Measurements from ENCODE around the gene SH2D3C. TPM values are rescaled to one million over a fixed set of nuclear protein-coding genes. Genes with fewer than 3 reads are reported as not detected.

The SH2D3C gene
- total and polyA plus RNA-seq, 9 of the 15 experiments (the other 6 are each of a cell fraction or from before 2014, with no cell fraction given) = 0.03 to 1.2 (median 0.22) TPM; not detected in 1

DNA sequence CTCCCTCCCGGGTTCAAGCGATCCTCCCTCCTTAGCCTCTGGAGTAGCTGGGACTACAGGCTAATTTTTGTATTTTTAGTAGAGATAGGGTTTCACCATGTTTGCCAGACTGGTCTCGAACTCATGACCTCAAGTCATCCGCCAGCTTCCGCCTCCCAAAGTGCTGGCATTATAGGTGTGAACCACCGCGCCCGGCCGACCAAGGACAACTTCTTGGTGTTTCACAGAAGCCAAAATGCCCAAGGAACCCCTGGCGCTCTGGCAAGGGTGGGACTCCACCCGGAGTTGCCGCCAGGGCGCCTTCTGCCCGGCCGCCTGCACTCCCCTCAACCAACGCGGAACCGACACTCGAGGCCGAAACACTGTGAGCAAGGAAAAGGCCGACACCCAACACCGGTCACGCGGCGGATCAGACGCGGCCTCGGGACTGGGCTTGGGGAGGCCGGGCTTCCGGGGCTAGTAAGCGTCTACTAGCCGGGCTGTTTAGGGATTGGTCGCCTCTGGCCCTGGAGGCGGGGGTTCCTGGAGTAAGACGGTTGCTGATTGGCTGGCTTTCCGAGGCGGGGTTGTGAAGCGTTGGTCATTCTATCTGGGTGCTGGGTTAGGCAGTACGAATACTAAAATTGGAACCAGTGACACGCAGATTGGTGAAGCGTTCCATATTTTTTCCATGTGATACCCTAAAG, 79.3 kb downstream of the SH2D3C start (continued):
- TF ChIP-seq, protein P1, sequence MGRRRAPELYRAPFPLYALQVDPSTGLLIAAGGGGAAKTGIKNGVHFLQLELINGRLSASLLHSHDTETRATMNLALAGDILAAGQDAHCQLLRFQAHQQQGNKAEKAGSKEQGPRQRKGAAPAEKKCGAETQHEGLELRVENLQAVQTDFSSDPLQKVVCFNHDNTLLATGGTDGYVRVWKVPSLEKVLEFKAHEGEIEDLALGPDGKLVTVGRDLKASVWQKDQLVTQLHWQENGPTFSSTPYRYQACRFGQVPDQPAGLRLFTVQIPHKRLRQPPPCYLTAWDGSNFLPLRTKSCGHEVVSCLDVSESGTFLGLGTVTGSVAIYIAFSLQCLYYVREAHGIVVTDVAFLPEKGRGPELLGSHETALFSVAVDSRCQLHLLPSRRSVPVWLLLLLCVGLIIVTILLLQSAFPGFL (CRISPR knock-in tag; IDR thresholded peaks at IDR 0.05) = peak; percentile 64; the same call in 1 of the 2 replicates
- TF ChIP-seq ZNF41 (CRISPR knock-in tag; conservative IDR thresholded peaks at IDR 0.05) (peak; percentile 72; the same call in 1 of the 2 replicates), KDM1A (IDR thresholded peaks at IDR 0.05) (no peak), RBM34 (IDR thresholded peaks at IDR 0.05; ENCODE audit: borderline replicate concordance, insufficient read depth, low read length) (no peak), ZNF766 (CRISPR knock-in tag; conservative IDR thresholded peaks at IDR 0.05) (peak; percentile 76; the same call in 1 of the 2 replicates), PRMT5 (CRISPR knock-in tag; IDR thresholded peaks at IDR 0.05) (no peak), BACH1 (tag; IDR thresholded peaks at IDR 0.05) (0 out of 2 replicates have a peak, but pooled peaks have one; percentile 47), EWSR1 (IDR thresholded peaks at IDR 0.05; ENCODE audit: borderline replicate concordance, low read depth, partially characterized antibody) (no peak), RNF2 (IDR thresholded peaks at IDR 0.05) (peak; percentile 91), ZNF583 (CRISPR knock-in tag; IDR thresholded peaks at IDR 0.05) (peak; percentile 77; the same call in 1 of the 2 replicates), KDM5B (IDR thresholded peaks at IDR 0.05; ENCODE audit: insufficient replicate concordance, low read depth, low read length) (peak; percentile 89), DPF2 (IDR thresholded peaks at IDR 0.05) (peak; percentile 52; the same call in 1 of the 2 replicates), PML (IDR thresholded peaks at IDR 0.05; ENCODE audit: low read length) (peak; percentile 67), SMAD4 (CRISPR knock-in tag; conservative IDR thresholded peaks at IDR 0.05) (peak; percentile 94)
- TF ChIP-seq, protein P2, sequence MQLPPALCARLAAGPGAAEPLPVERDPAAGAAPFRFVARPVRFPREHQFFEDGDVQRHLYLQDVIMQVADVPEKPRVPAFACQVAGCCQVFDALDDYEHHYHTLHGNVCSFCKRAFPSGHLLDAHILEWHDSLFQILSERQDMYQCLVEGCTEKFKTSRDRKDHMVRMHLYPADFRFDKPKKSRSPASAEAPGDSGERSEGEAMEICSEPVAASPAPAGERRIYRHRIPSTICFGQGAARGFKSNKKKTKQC (CRISPR knock-in tag; IDR thresholded peaks at IDR 0.05) = peak; percentile 92; the same call in 1 of the 2 replicates
- TF ChIP-seq, protein P3, sequence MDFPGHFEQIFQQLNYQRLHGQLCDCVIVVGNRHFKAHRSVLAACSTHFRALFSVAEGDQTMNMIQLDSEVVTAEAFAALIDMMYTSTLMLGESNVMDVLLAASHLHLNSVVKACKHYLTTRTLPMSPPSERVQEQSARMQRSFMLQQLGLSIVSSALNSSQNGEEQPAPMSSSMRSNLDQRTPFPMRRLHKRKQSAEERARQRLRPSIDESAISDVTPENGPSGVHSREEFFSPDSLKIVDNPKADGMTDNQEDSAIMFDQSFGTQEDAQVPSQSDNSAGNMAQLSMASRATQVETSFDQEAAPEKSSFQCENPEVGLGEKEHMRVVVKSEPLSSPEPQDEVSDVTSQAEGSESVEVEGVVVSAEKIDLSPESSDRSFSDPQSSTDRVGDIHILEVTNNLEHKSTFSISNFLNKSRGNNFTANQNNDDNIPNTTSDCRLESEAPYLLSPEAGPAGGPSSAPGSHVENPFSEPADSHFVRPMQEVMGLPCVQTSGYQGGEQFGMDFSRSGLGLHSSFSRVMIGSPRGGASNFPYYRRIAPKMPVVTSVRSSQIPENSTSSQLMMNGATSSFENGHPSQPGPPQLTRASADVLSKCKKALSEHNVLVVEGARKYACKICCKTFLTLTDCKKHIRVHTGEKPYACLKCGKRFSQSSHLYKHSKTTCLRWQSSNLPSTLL (IDR thresholded peaks at IDR 0.05) = no peak
- TF ChIP-seq, protein P4, sequence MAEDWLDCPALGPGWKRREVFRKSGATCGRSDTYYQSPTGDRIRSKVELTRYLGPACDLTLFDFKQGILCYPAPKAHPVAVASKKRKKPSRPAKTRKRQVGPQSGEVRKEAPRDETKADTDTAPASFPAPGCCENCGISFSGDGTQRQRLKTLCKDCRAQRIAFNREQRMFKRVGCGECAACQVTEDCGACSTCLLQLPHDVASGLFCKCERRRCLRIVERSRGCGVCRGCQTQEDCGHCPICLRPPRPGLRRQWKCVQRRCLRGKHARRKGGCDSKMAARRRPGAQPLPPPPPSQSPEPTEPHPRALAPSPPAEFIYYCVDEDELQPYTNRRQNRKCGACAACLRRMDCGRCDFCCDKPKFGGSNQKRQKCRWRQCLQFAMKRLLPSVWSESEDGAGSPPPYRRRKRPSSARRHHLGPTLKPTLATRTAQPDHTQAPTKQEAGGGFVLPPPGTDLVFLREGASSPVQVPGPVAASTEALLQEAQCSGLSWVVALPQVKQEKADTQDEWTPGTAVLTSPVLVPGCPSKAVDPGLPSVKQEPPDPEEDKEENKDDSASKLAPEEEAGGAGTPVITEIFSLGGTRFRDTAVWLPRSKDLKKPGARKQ (CRISPR knock-in tag; IDR thresholded peaks at IDR 0.05) = no peak
- TF ChIP-seq, protein P5, sequence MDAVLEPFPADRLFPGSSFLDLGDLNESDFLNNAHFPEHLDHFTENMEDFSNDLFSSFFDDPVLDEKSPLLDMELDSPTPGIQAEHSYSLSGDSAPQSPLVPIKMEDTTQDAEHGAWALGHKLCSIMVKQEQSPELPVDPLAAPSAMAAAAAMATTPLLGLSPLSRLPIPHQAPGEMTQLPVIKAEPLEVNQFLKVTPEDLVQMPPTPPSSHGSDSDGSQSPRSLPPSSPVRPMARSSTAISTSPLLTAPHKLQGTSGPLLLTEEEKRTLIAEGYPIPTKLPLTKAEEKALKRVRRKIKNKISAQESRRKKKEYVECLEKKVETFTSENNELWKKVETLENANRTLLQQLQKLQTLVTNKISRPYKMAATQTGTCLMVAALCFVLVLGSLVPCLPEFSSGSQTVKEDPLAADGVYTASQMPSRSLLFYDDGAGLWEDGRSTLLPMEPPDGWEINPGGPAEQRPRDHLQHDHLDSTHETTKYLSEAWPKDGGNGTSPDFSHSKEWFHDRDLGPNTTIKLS (IDR thresholded peaks at IDR 0.05; ENCODE audit: borderline replicate concordance, low read depth) = peak; percentile 76; the same call in 1 of the 2 replicates
- TF ChIP-seq, protein P6, sequence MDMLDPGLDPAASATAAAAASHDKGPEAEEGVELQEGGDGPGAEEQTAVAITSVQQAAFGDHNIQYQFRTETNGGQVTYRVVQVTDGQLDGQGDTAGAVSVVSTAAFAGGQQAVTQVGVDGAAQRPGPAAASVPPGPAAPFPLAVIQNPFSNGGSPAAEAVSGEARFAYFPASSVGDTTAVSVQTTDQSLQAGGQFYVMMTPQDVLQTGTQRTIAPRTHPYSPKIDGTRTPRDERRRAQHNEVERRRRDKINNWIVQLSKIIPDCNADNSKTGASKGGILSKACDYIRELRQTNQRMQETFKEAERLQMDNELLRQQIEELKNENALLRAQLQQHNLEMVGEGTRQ (CRISPR knock-in tag; IDR thresholded peaks at IDR 0.05) = peak; percentile 74

Data from K562 (cell line).